CD4-positive, alpha-beta T cell treated with Interleukin-21 for 1 hour (primary cell): ENCODE measurements around the gene NCS1.
"Not testable (repeated sequence)": the region's sequence is repeated elsewhere in the genome, so short reads cannot be mapped to it uniquely, and the experiment has no call there.

Experiments used
- DNase-seq: peaks from one replicate; pipeline ENCODE4 v3.0.0-alpha.2; 2020

Gene NCS1

GRCh38 chr9:130266236-130267098 lies 94.3 kb downstream of the NCS1 start:
- DNase-seq = no peak

- no peak for DNase-seq
Observed at GRCh38 chr9:130267930-130268329, 95.7 kb downstream of the NCS1 start.

GRCh38 chr9:130268521-130269211 lies 96.5 kb downstream of the NCS1 start:
- DNase-seq = no peak

GRCh38 chr9:130271473-130271872 lies 99.3 kb downstream of the NCS1 start:
- no peak for DNase-seq

GRCh38 chr9:130275156-130275555 lies 103.0 kb downstream of the NCS1 start:
- DNase-seq = no peak

GRCh38 chr9:130276121-130276520 lies 103.9 kb downstream of the NCS1 start:
- no peak for DNase-seq

GRCh38 chr9:130276955-130277354 lies 104.8 kb downstream of the NCS1 start:
- no peak for DNase-seq

GRCh38 chr9:130277525-130277924 lies 105.3 kb downstream of the NCS1 start:
- DNase-seq = not testable (repeated sequence)

GRCh38 chr9:130283539-130284248 lies 111.5 kb downstream of the NCS1 start:
- DNase-seq = no peak

GRCh38 chr9:130284249-130284625 lies 112.0 kb downstream of the NCS1 start:
- DNase-seq = no peak

GRCh38 chr9:130284690-130285089 lies 112.5 kb downstream of the NCS1 start:
- DNase-seq = no peak

GRCh38 chr9:130285271-130285670 lies 113.1 kb downstream of the NCS1 start:
- DNase-seq = no peak

- no peak for DNase-seq
Observed at GRCh38 chr9:130286072-130286770, 114.0 kb downstream of the NCS1 start.
